H1 (cell line): ENCODE measurements around the gene CSRP1. TPM values are rescaled to one million over a fixed set of nuclear protein-coding genes. Genes with fewer than 3 reads are reported as not detected.

Experiments used
- CTCF ChIA-PET: fragments of 300-600 bp; sonication (Branson Sonifier 250); formaldehyde crosslinking; loops from one replicate; lab custom pipeline; 2021; ENCODE audit not compliant: partially characterized antibody; lab: Charles Lee
- POLR2A ChIA-PET: fragments of 300-600 bp; sonication (Branson Sonifier 250); formaldehyde crosslinking; loops from one replicate; lab custom pipeline; 2021; ENCODE audit warnings: inconsistent platforms; ENCODE audit not compliant: partially characterized antibody; lab: Charles Lee
- DNase-seq, 2 experiments: peaks; one replicate each; pipeline versions ENCODE4 v3.0.0 to v3.0.0-alpha.2; 2010 to 2022; ENCODE audit warnings: low spot score in 2 of 2, low read depth in 1 of 2, mixed read lengths in 1 of 2
- FAIRE-seq: peaks from 2 replicates; lab custom pipeline; 2011; peaks lifted over from hg19 to GRCh38; lab: Jason Lieb, UNC
- H2AFZ ChIP-seq: 2 replicates; pipeline ENCODE4 v1.8.1; 2012; ENCODE audit warnings: low read length, inconsistent platforms
- H2AK5ac ChIP-seq: 2 replicates; pipeline ENCODE4 v1.6.1; 2013; ENCODE audit warnings: low read depth, low read length
- H2BK120ac ChIP-seq: replicated peaks from 2 replicates; pipeline ENCODE3; 2013; ENCODE audit warnings: low read depth, low read length, inconsistent platforms
- H2BK12ac ChIP-seq: 2 replicates; pipeline ENCODE4 v1.6.1; 2013; ENCODE audit warnings: low read depth, low read length
- H2BK15ac ChIP-seq: 2 replicates; pipeline ENCODE4 v1.6.1; 2013; ENCODE audit warnings: low read length
- H2BK20ac ChIP-seq: 2 replicates; pipeline ENCODE4 v1.6.1; 2013; ENCODE audit warnings: low read length
- H2BK5ac ChIP-seq: 2 replicates; pipeline ENCODE4 v1.6.1; 2013; ENCODE audit warnings: low read depth, low read length
- H3K14ac ChIP-seq: 2 replicates; pipeline ENCODE4 v1.6.1; 2013; ENCODE audit warnings: inconsistent platforms; ENCODE audit not compliant: insufficient read length
- H3K18ac ChIP-seq: 2 replicates; pipeline ENCODE4 v1.6.1; 2013; ENCODE audit warnings: low read length; ENCODE audit errors: extremely low read depth
- H3K23ac ChIP-seq: 2 replicates; pipeline ENCODE4 v1.6.1; 2013; ENCODE audit warnings: inconsistent platforms; ENCODE audit not compliant: insufficient read length
- H3K23me2 ChIP-seq: 2 replicates; pipeline ENCODE4 v1.6.1; 2013; ENCODE audit warnings: low read depth, low read length
- H3K27ac ChIP-seq: 2 replicates; pipeline ENCODE4 v1.6.1; 2011; ENCODE audit warnings: low read depth, low read length, inconsistent platforms
- H3K27me3 ChIP-seq, 4 experiments: replicated peaks in 1 of 4; 1 replicate in 1 of 4; 2 replicates in 3 of 4; pipeline versions ENCODE4 v1.6.1 to v1.8.1; 2011 to 2013; ENCODE audit warnings: low read length in 3 of 4, mild to moderate bottlenecking in 3 of 4, inconsistent platforms in 2 of 4, mixed read lengths in 2 of 4, moderate library complexity in 1 of 4; ENCODE audit not compliant: control insufficient read depth in 3 of 4, insufficient read depth in 3 of 4; ENCODE audit errors: extremely low read depth in 1 of 4
- H3K36me3 ChIP-seq, 4 experiments: 2 replicates each; pipeline versions ENCODE4 v1.6.1 to v1.8.1; 2011 to 2013; ENCODE audit warnings: mild to moderate bottlenecking in 4 of 4, low read length in 3 of 4, moderate library complexity in 2 of 4, control low read depth in 1 of 4, inconsistent platforms in 1 of 4; ENCODE audit not compliant: insufficient read depth in 4 of 4, control insufficient read depth in 2 of 4
- H3K4ac ChIP-seq: replicated peaks from 2 replicates; pipeline ENCODE3; 2013; ENCODE audit warnings: low read length, low read depth, mixed read lengths, inconsistent platforms; ENCODE audit not compliant: insufficient read length
- H3K4me1 ChIP-seq, 4 experiments: replicated peaks in 1 of 4; 1 replicate in 1 of 4; 2 replicates in 3 of 4; pipeline versions ENCODE4 v1.6.1 to v1.8.1; 2011 to 2013; ENCODE audit warnings: low read length in 3 of 4, inconsistent platforms in 2 of 4, mixed read lengths in 1 of 4; ENCODE audit not compliant: insufficient read depth in 4 of 4, control insufficient read depth in 3 of 4
- H3K4me2 ChIP-seq, 2 experiments: 2 replicates each; pipeline versions ENCODE4 v1.6.1 to v1.8.1; 2011 to 2013; ENCODE audit warnings: low read depth in 2 of 2, low read length in 2 of 2, control low read depth in 1 of 2, inconsistent platforms in 1 of 2, mild to moderate bottlenecking in 1 of 2; ENCODE audit not compliant: insufficient read depth in 1 of 2
- H3K4me3 ChIP-seq, 4 experiments: fragments of 200-600, 300-600 bp in 1 of 4; sonication (generic), shearing (Covaris generic), sonication (Bioruptor Twin) in 1 of 4; 2 replicates each; pipeline versions ENCODE4 v1.5.1 to v1.8.1; 2011 to 2016; ENCODE audit warnings: low read length in 4 of 4, low read depth in 3 of 4, control low read depth in 2 of 4, inconsistent platforms in 2 of 4, mild to moderate bottlenecking in 2 of 4, mixed read lengths in 1 of 4, moderate library complexity in 1 of 4; ENCODE audit not compliant: insufficient read depth in 2 of 4; ENCODE audit errors: extremely low read depth in 1 of 4
- H3K56ac ChIP-seq: replicated peaks from 2 replicates; pipeline ENCODE3; 2013; ENCODE audit warnings: low read depth, mild to moderate bottlenecking, mixed read lengths, low read length, inconsistent platforms; ENCODE audit not compliant: insufficient read length
- H3K79me1 ChIP-seq: 2 replicates; pipeline ENCODE4 v1.6.1; 2013; ENCODE audit warnings: low read depth, low read length, control low read depth
- H3K79me2 ChIP-seq, 2 experiments: 2 replicates each; pipeline versions ENCODE4 v1.6.1 to v1.8.1; 2012 to 2013; ENCODE audit warnings: low read length in 2 of 2, mild to moderate bottlenecking in 2 of 2, inconsistent platforms in 1 of 2; ENCODE audit not compliant: insufficient read depth in 2 of 2, control insufficient read depth in 1 of 2
- H3K9ac ChIP-seq, 4 experiments: replicated peaks in 1 of 4; 1 replicate in 1 of 4; 2 replicates in 3 of 4; pipeline versions ENCODE4 v1.6.1 to v1.8.1; 2011 to 2013; ENCODE audit warnings: low read depth in 3 of 4, low read length in 3 of 4, control low read depth in 2 of 4, mild to moderate bottlenecking in 2 of 4, moderate library complexity in 2 of 4, inconsistent platforms in 1 of 4; ENCODE audit errors: extremely low read depth in 1 of 4
- H3K9me3 ChIP-seq, 2 experiments: 2 replicates each; pipeline versions ENCODE4 v1.6.1 to v1.8.1; 2012 to 2013; ENCODE audit warnings: mild to moderate bottlenecking in 2 of 2, moderate library complexity in 2 of 2, control low read depth in 1 of 2, inconsistent platforms in 1 of 2, low read depth in 1 of 2, low read length in 1 of 2, mixed read lengths in 1 of 2; ENCODE audit not compliant: insufficient read depth in 2 of 2
- H4K20me1 ChIP-seq, 2 experiments: replicated peaks in 1 of 2; 2 replicates each; pipeline versions ENCODE3 to v1.8.1; 2011 to 2013; ENCODE audit warnings: inconsistent platforms in 2 of 2, low read length in 2 of 2, mild to moderate bottlenecking in 1 of 2; ENCODE audit not compliant: insufficient read depth in 2 of 2, control insufficient read depth in 1 of 2
- H4K5ac ChIP-seq: 2 replicates; pipeline ENCODE4 v1.6.1; 2013; ENCODE audit warnings: low read length, low read depth, mixed read lengths, inconsistent platforms; ENCODE audit not compliant: insufficient read length
- H4K8ac ChIP-seq: 2 replicates; pipeline ENCODE4 v1.8.0; 2013; ENCODE audit warnings: mild to moderate bottlenecking, moderate library complexity, low read length, inconsistent platforms; ENCODE audit not compliant: insufficient read depth; ENCODE audit errors: extremely low read depth
- H4K91ac ChIP-seq: replicated peaks from 2 replicates; pipeline ENCODE3; 2013; ENCODE audit warnings: low read length, mixed read lengths, inconsistent platforms; ENCODE audit not compliant: insufficient read length
- ATF3 ChIP-seq: IDR thresholded peaks from 2 replicates; pipeline ENCODE4 v1.6.1; 2011; ENCODE audit warnings: low read depth, mild to moderate bottlenecking, low read length; ENCODE audit not compliant: insufficient read depth
- BCL11A ChIP-seq, 2 experiments: IDR thresholded peaks; one replicate each; pipeline ENCODE4 v1.6.1; 2011; ENCODE audit warnings: low read depth in 2 of 2, low read length in 2 of 2, mild to moderate bottlenecking in 2 of 2
- CBX5 ChIP-seq: fragments of 300-800, 300-1000 bp; sonication (generic); IDR thresholded peaks from 2 replicates; pipeline ENCODE4 v1.7.1; 2016; ENCODE audit warnings: antibody characterized with exemption, low read length, low read depth
- CHD2 ChIP-seq: IDR thresholded peaks from 2 replicates; pipeline ENCODE4 v1.6.1; 2012; ENCODE audit warnings: low read length, improper control_type of control experiment
- CTCF ChIP-seq, 3 experiments: IDR thresholded peaks; 1 replicate in 2 of 3; 2 replicates in 1 of 3; pipeline versions ENCODE4 v1.5.1 to v1.6.1; 2011; ENCODE audit warnings: low read length in 3 of 3, mild to moderate bottlenecking in 3 of 3, inconsistent platforms in 2 of 3, low read depth in 1 of 3, moderate library complexity in 1 of 3; ENCODE audit not compliant: insufficient read depth in 1 of 3; ENCODE audit errors: control extremely low read depth in 1 of 3
- EP300 ChIP-seq, 2 experiments: IDR thresholded peaks; 1 replicate in 1 of 2; 2 replicates in 1 of 2; pipeline ENCODE4 v1.6.1; 2011 to 2012; ENCODE audit warnings: low read depth in 2 of 2, low read length in 2 of 2, mild to moderate bottlenecking in 2 of 2, borderline replicate concordance in 1 of 2, inconsistent platforms in 1 of 2, moderate library complexity in 1 of 2
- JUN ChIP-seq: IDR thresholded peaks from 2 replicates; pipeline ENCODE4 v1.6.1; 2011; ENCODE audit warnings: low read depth, mild to moderate bottlenecking, improper control_type of control experiment, low read length
- RBBP5 ChIP-seq: IDR thresholded peaks from 2 replicates; pipeline ENCODE4 v1.7.1; 2012; ENCODE audit warnings: low read depth, mild to moderate bottlenecking, inconsistent platforms, low read length, moderate library complexity, borderline replicate concordance
- SIRT6 ChIP-seq: IDR thresholded peaks from one replicate; pipeline ENCODE4 v1.7.1; 2012; ENCODE audit warnings: low read length, inconsistent platforms
- SIX5 ChIP-seq: IDR thresholded peaks from 2 replicates; pipeline ENCODE4 v1.6.1; 2011; ENCODE audit warnings: mild to moderate bottlenecking, low read depth, low read length
- SP4 ChIP-seq: IDR thresholded peaks from 2 replicates; pipeline ENCODE4 v1.6.1; 2012; ENCODE audit warnings: low read length, inconsistent platforms
- WGBS, 2 experiments: shearing (Covaris generic) in 1 of 2; methylation state at CpG; one replicate each; pipeline versions ENCODE4 v1.1.6 to v1.1.7; 2013 to 2015; ENCODE audit warnings: low lambda C conversion rate in 2 of 2, mixed read lengths in 2 of 2, inconsistent platforms in 1 of 2, low coverage in 1 of 2, missing lambda C conversion rate in 1 of 2; ENCODE audit not compliant: insufficient replicate concordance in 2 of 2, insufficient coverage in 1 of 2, insufficient read length in 1 of 2; ENCODE audit errors: extremely low coverage in 1 of 2, missing lambda C conversion rate in 1 of 2; 5-methylcytosine and 5-hydroxymethylcytosine counted together
- polyA plus RNA-seq, 7 experiments: library from polyadenylated mRNA; depleted of rRNA in 3 of 7; stranded (reverse) in 5 of 7; unstranded in 2 of 7; fragments of >200 nt in 5 of 7; fragments of 200-250 nt in 2 of 7; gene quantifications; 1 replicate in 5 of 7; 2 replicates in 1 of 7; 4 replicates in 1 of 7; pipeline versions ENCODE4 v1.2.1 to v1.2.3, GENCODE V29; 2011 to 2013; ENCODE audit warnings: missing spikeins in 2 of 7, mixed read lengths in 2 of 7
- total RNA-seq: library from RNA; stranded (reverse); fragmentation: NEBNext Ultra II Directional; extraction: Animal tissue kit (Norgen Biotek cat#: 25700); gene quantifications from 2 replicates; pipeline ENCODE4 v1.2.1, GENCODE V29; 2021

The CSRP1 gene
- total and polyA plus RNA-seq, 2 of the 8 experiments (the other 6 are each of a cell fraction or from before 2014, with no cell fraction given), result 14.2 to 22.3 TPM

GRCh38 chr1:201487742-201488141 lies 19.2 kb downstream of the CSRP1 start:
- no peak overlapping the region for H3K4ac ChIP-seq
- H3K27me3 ChIP-seq, result no peaks in the 10 kb centered on the region
- ChIA-PET CTCF (interaction anchor here (0.6 to 16.7 kb wide), 9 partner anchors 11 to 306 kb away, joined by 3 to 445 read pairs (median 4); partner anchors contain the start of gene CSRP1), POLR2A (interaction anchor here (1.4 to 2.7 kb wide), 3 partner anchors 8 to 15 kb away, joined by 3 to 15 read pairs (median 4); no protein-coding TSS in a partner anchor)
- no peaks in the 10 kb centered on the region for H3K79me2 ChIP-seq
- no peak overlapping the region for H3K4me2 ChIP-seq
- no peak overlapping the region for H3K4me3 ChIP-seq
- no peak overlapping the region for H2BK20ac ChIP-seq
- no peaks in the 10 kb centered on the region for H3K4me1 ChIP-seq
- H3K36me3 ChIP-seq, result no peaks in the 10 kb centered on the region; a peak in 1 of 8 replicates
- H3K18ac ChIP-seq, result no peak overlapping the region
- H3K23me2 ChIP-seq, result no peaks in the 10 kb centered on the region
- H2BK5ac ChIP-seq, result no peak overlapping the region
- no peak overlapping the region for H2AFZ ChIP-seq
- no peak for FAIRE-seq
- H2BK12ac ChIP-seq, result no peak overlapping the region
- no peak overlapping the region for H3K56ac ChIP-seq
- H2AK5ac ChIP-seq, result no peak overlapping the region
- no peak overlapping the region for H3K23ac ChIP-seq
- no peak overlapping the region for H4K8ac ChIP-seq
- H3K9ac ChIP-seq, result no peak overlapping the region
- H4K5ac ChIP-seq, result no peak overlapping the region
- H3K14ac ChIP-seq, result no peak overlapping the region
- H2BK15ac ChIP-seq, result no peak overlapping the region
- H3K27ac ChIP-seq, result no peak overlapping the region
- no peak overlapping the region for H4K91ac ChIP-seq
- DNase-seq, result no peak
- no peaks in the 10 kb centered on the region for H4K20me1 ChIP-seq
- no peaks in the 10 kb centered on the region for H3K79me1 ChIP-seq
- 95% methylated on average over 2 of the region's 2 CpGs; no CpG with 5 or more reads in 1 of the 2 experiments for WGBS, 2 experiments
- no peaks in the 10 kb centered on the region for H3K9me3 ChIP-seq
- H2BK120ac ChIP-seq, result no peak overlapping the region
- TF ChIP-seq BCL11A (IDR thresholded peaks at IDR 0.05; ENCODE audit: low read depth in 2 of 2, low read length in 2 of 2) (no peak), RBBP5 (no peak), CTCF (IDR thresholded peaks at IDR 0.05; ENCODE audit: control extremely low read depth in 1 of 3, insufficient read depth in 1 of 3, low read depth in 1 of 3, low read length in 3 of 3) (no peak), CBX5 (no peak), SIX5 (no peak), SIRT6 (no peak), JUN (no peak), ATF3 (no peak), SP4 (no peak), CHD2 (no peak), EP300 (IDR thresholded peaks at IDR 0.05; ENCODE audit: borderline replicate concordance in 1 of 2, low read depth in 2 of 2, low read length in 2 of 2) (no peak)
